Hematopoietic multipotent progenitor cell treated with erythropoietin and hydrocortisone succinate and interleukin-3 and kit ligand, for 15 days (in vitro differentiated cells): ENCODE measurements around the gene GIMAP6.
"Not testable (repeated sequence)": the region's sequence is repeated elsewhere in the genome, so short reads cannot be mapped to it uniquely, and the experiment has no call there.

ENCODE experiments used
- DNase-seq: peaks from one replicate; pipeline ENCODE4 v3.0.0-alpha.2; 2015; ENCODE audit warnings: low spot score

The GIMAP6 gene

GRCh38 chr7:150585199-150585598, 47.0 kb downstream of the GIMAP6 start:
- DNase-seq = no peak

GRCh38 chr7:150580638-150581394, 51.4 kb downstream of the GIMAP6 start:
- no peak for DNase-seq

DNA sequence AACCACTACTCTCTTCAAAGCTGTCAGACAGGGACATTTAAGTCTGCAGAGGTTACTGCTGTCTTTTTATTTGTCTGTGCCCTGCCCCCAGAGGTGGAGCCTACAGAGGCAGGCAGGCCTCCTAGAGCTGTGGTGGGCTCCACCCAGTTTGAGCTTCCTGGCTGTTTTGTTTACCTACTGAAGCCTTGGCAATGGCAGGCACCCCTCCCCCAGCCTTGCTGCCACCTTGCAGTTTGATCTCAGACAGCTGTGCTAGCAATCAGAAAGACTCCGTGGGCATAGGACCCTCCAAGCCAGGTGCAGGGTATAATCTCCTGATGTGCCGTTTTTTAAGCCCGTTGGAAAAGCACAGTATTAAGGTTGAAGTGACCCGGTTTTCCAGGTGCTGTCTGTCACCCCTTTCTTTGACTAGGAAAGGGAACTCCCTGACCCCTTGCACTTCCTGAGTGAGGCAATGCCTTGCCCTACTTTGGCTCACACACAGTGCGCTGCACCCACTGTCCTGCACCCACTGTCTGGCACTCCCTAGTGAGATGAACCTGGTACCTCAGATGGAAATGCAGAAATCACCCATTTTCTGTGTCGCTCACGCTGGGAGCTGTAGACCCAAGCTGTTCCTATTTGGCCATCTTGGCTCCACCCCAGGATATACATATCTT, 52.1 kb downstream of the GIMAP6 start:
- DNase-seq = not testable (repeated sequence)
